Posterior vena cava (tissue), 2 donors: ENCODE results near the gene DZIP1. TPM values are rescaled to one million over a fixed set of nuclear protein-coding genes. Genes with fewer than 3 reads are reported as not detected.
A peak's percentile ranks its signal among the peaks of the same experiment; 100 is the strongest.

Source experiments
- DNase-seq: peaks from one replicate; pipeline ENCODE4 v3.0.0-alpha.2; 2020; ENCODE audit warnings: low spot score
- intact Hi-C, 2 donors: fragments of 100-400 bp; cut with DNase I; formaldehyde crosslinking; loops; one replicate each; pipeline versions ENCODE4 v1.14.1 to v1.14.2; 2022 to 2023
- total RNA-seq, 2 donors: library from RNA; stranded (reverse); fragmentation: NEBNext Ultra II Directional; extraction: Animal tissue kit (Norgen Biotek cat#: 25700); gene quantifications; one replicate each; pipeline ENCODE4 v1.2.1, GENCODE V29; 2021
- donor health status: DM: yes; HTN: yes; CAD: no.
- donor health status: DM: yes; HTN: yes; CAD: no.

Gene DZIP1
- total RNA-seq, 2 donors from 2014 or later: 20.0 to 21.7 TPM

- intact Hi-C loops: no loop called here
- peak; percentile 85 for DNase-seq
These were observed 439 bp downstream of the DZIP1 start for GRCh38 chr13:95643936-95644598.

- intact Hi-C loops: no loop called here
These were observed 953 bp downstream of the DZIP1 start for GRCh38 chr13:95643571-95643935.

GRCh38 chr13:95642999-95643398, 1.5 kb downstream of the DZIP1 start:
- intact Hi-C loops: no loop called here
- no peak for DNase-seq

More at GRCh38 chr13:95643571-95643935, 953 bp downstream of the DZIP1 start:
- DNase-seq: no peak

- DNase-seq: peak; percentile 82
- intact Hi-C loops: no loop called here
These were observed 2.4 kb downstream of the DZIP1 start for GRCh38 chr13:95642028-95642621.

GRCh38 chr13:95641291-95642027, 3.0 kb downstream of the DZIP1 start:
- intact Hi-C loops: no loop called here
- DNase-seq: peak; percentile 71

GRCh38 chr13:95636853-95637252, 7.7 kb downstream of the DZIP1 start:
- no peak for DNase-seq
- intact Hi-C loops: no loop called here

- DNase-seq: no peak
- intact Hi-C loops: no loop called here
These were observed 13.9 kb downstream of the DZIP1 start for GRCh38 chr13:95630593-95630992.

- DNase-seq: no peak
- intact Hi-C loops: loop anchor here (10.0 kb wide), 1 partner anchor 206 kb away; no protein-coding TSS in a partner anchor
These were observed 15.4 kb downstream of the DZIP1 start for GRCh38 chr13:95629071-95629470.

GRCh38 chr13:95628488-95628887, 16.0 kb downstream of the DZIP1 start:
- DNase-seq: no peak
- intact Hi-C loops: loop anchor here (10.0 kb wide), 1 partner anchor 206 kb away; no protein-coding TSS in a partner anchor

GRCh38 chr13:95627590-95627989, 16.9 kb downstream of the DZIP1 start:
- DNase-seq: no peak
- intact Hi-C loops: loop anchor here (10.0 kb wide), 1 partner anchor 207 kb away; no protein-coding TSS in a partner anchor

GRCh38 chr13:95626768-95627167, 17.7 kb downstream of the DZIP1 start:
- DNase-seq: no peak
- intact Hi-C loops: loop anchor here (10.0 kb wide), 1 partner anchor 208 kb away; no protein-coding TSS in a partner anchor

GRCh38 chr13:95624020-95624419, 20.5 kb downstream of the DZIP1 start:
- intact Hi-C loops: loop anchor here (10.0 kb wide), 1 partner anchor 211 kb away; no protein-coding TSS in a partner anchor
- no peak for DNase-seq

- DNase-seq: no peak
- intact Hi-C loops: loop anchor here (10.0 kb wide), 1 partner anchor 212 kb away; no protein-coding TSS in a partner anchor
These were observed 21.4 kb downstream of the DZIP1 start for GRCh38 chr13:95623141-95623540.

- no peak for DNase-seq
- intact Hi-C loops: loop anchor here (10.0 kb wide), 1 partner anchor 214 kb away; no protein-coding TSS in a partner anchor
These were observed 23.5 kb downstream of the DZIP1 start for GRCh38 chr13:95620825-95621498.

GRCh38 chr13:95620030-95620824, 24.3 kb downstream of the DZIP1 start:
- no peak for DNase-seq
- intact Hi-C loops: loop anchor here (10.0 kb wide), 1 partner anchor 215 kb away; no protein-coding TSS in a partner anchor

- intact Hi-C loops: no loop called here
- DNase-seq: no peak
These were observed 29.0 kb downstream of the DZIP1 start for GRCh38 chr13:95615539-95615938.

GRCh38 chr13:95614641-95615245, 29.8 kb downstream of the DZIP1 start:
- no peak for DNase-seq
- intact Hi-C loops: no loop called here

- no peak for DNase-seq
- intact Hi-C loops: no loop called here
These were observed 35.7 kb downstream of the DZIP1 start for GRCh38 chr13:95608640-95609323.
